Heart right ventricle (tissue), 16 donors: ENCODE results near the gene COMT. TPM values are rescaled to one million over a fixed set of nuclear protein-coding genes. Genes with fewer than 3 reads are reported as not detected.

ENCODE experiments used
- ATAC-seq, 8 donors: fragments of 200-7000 bp; cut with Tn5 transposase; one replicate each; pipeline ENCODE4 v1.9.1; 2020; ENCODE audit warnings: mild to moderate bottlenecking in 8 of 8, moderate library complexity in 8 of 8, moderate number of reproducible peaks in 1 of 8
- DNase-seq, 2 donors: peaks; one replicate each; pipeline ENCODE4 v3.0.0-alpha.2; 2020
- H3K27ac ChIP-seq, 10 donors: fragments of 200-600 bp; sonication (generic) in 2 of 10; one replicate each; pipeline versions ENCODE4 v1.5.0 to v1.8.0; 2020 to 2022; ENCODE audit warnings: mild to moderate bottlenecking in 3 of 10
- H3K27me3 ChIP-seq, 7 donors: fragments of 200-600 bp; one replicate each; pipeline ENCODE4 v1.8.0; 2021 to 2022; ENCODE audit warnings: mild to moderate bottlenecking in 2 of 7
- H3K36me3 ChIP-seq, 9 donors: fragments of 200-600 bp; sonication (generic) in 1 of 9; one replicate each; pipeline versions ENCODE4 v1.5.0 to v1.8.0; 2020 to 2022; ENCODE audit warnings: mild to moderate bottlenecking in 2 of 9
- H3K4me1 ChIP-seq, 9 donors: fragments of 200-600 bp; sonication (generic) in 1 of 9; one replicate each; pipeline versions ENCODE4 v1.5.0 to v1.8.0; 2020 to 2022; ENCODE audit warnings: mild to moderate bottlenecking in 4 of 9
- H3K4me3 ChIP-seq, 10 donors: fragments of 200-600 bp; sonication (generic) in 2 of 10; one replicate each; pipeline versions ENCODE4 v1.5.0 to v1.8.0; 2020 to 2022; ENCODE audit warnings: mild to moderate bottlenecking in 7 of 10, moderate library complexity in 2 of 10
- H3K9me3 ChIP-seq, 11 donors: fragments of 200-600 bp in 10 of 11; sonication (generic) in 2 of 11; one replicate each; pipeline versions ENCODE4 v1.5.0 to v1.8.0; 2013 to 2022; ENCODE audit warnings: mild to moderate bottlenecking in 2 of 11, control low read depth in 1 of 11, moderate library complexity in 1 of 11
- CTCF ChIP-seq, 9 donors: fragments of 200-600 bp; sonication (generic) in 2 of 9; IDR thresholded peaks; one replicate each; pipeline versions ENCODE4 v1.5.0 to v1.8.0; 2021 to 2022; ENCODE audit warnings: antibody characterized with exemption in 9 of 9, mild to moderate bottlenecking in 5 of 9, moderate library complexity in 1 of 9
- WGBS, 2 donors: extraction: QIAGEN DNeasy Blood & Tissue Kit; methylation state at CpG; one replicate each; pipeline ENCODE4 v1.1.7; 2013; ENCODE audit warnings: inconsistent platforms in 1 of 2; 5-methylcytosine and 5-hydroxymethylcytosine counted together
- intact Hi-C, 10 donors: fragments of 100-400 bp; cut with DNase I; formaldehyde crosslinking; loops; one replicate each; pipeline versions ENCODE4 v1.11.1 to v1.14.2; 2022
- long read RNA-seq, 3 donors: library from polyadenylated mRNA; unstranded; transcript quantifications; one replicate each; pipeline ENCODE4 v2.0.0, GENCODE V29; 2020 to 2021
- polyA plus RNA-seq, 2 donors: library from polyadenylated mRNA; stranded (reverse); fragments of 200-250 nt; gene quantifications; one replicate each; pipeline ENCODE4 v1.2.3, GENCODE V29; 2013
- total RNA-seq, 10 donors: library from RNA; stranded (reverse); fragmentation: NEBNext Ultra II Directional in 3 of 10; extraction: Animal tissue kit (Norgen Biotek cat#: 25700) in 3 of 10; gene quantifications; one replicate each; pipeline versions ENCODE4 v1.2.1 to v1.2.4, GENCODE V29; 2021 to 2023
- donor health status: Arrhythmogenic right ventricular cardiomyopathy.
- donor health status: ischemic (EF 13 %, LVEDD 7.1; RV severe dilation, severe dysfunction).
- donor health status: healthy with polysubstance abuse.
- donor health status: DM: no; HTN: yes; CAD: no.
- donor health status: DM: no; HTN: no; CAD: no.
- donor health status: ischemic (EF 25% LVEDD 6.9; RV normal size, moderate dysfunction).
- donor health status: ischemic (EF 25% LVEDD 5.7; RV mildly dilated, moderate dysfunction).
- donor health status: healthy.
- donor health status: DM: yes; HTN: yes; CAD: no.
- donor health status: Ischemic cardiomyopathy.
- donor health status: ischemic (EF 35%, LVEDD 5.7; RV mildly dilated, moderate dysfunction).
- donor health status: nonischemic (EF 11% LVEDD 7.7; RV severe dilation, severe dysfunction).
- donor health status: DM: yes; HTN: yes; CAD: no.
- donor health status: PGD.
- donor health status: ischemic (EF 29% LVEDD 5.4; RV normal size, mild dysfunction).
- donor health status: nonischemic (EF 23%, LVEDD 6.1; RV moderate dilation, normal function).

The COMT gene
- total RNA-seq (100 to 1,000 TPM in 5 of 10 donors, 10 to 100 TPM in 5; 72.5 to 128 (median 101) TPM), polyA plus RNA-seq (100 to 1,000 TPM in 1 of 2 donors, 10 to 100 TPM in 1; 42.9 to 273 TPM)
- long read RNA-seq, donor 1, transcript COMT-205 (6 exons, 1,339 nt): minor isoform, 5 of 120 reads
- long read RNA-seq, donor 1, transcript COMT-209 (4 exons, 1,035 nt): minor isoform, 7 of 120 reads
- long read RNA-seq, donor 1, transcript COMT-202 (6 exons, 2,437 nt): major isoform, 73 of 120 reads
- long read RNA-seq, donor 1, partial matches to known transcripts: 20 of 120 reads
- long read RNA-seq, donor 1, other reads (novel, unspliced or antisense): 11 of 120 reads
- long read RNA-seq, donor 2, transcript COMT-202 (6 exons, 2,437 nt): major isoform, 64 of 111 reads
- long read RNA-seq, donor 2, partial matches to known transcripts: 28 of 111 reads
- long read RNA-seq, donor 2, other reads (novel, unspliced or antisense): 9 of 111 reads
- long read RNA-seq, donor 3, transcript COMT-204 (6 exons, 1,548 nt): minor isoform, 15 of 123 reads
- long read RNA-seq, donor 3, transcript COMT-202 (6 exons, 2,437 nt): major isoform, 82 of 123 reads
- long read RNA-seq, donor 3, transcript COMT-209 (4 exons, 1,035 nt): minor isoform, 5 of 123 reads
- long read RNA-seq, donor 3, partial matches to known transcripts: 12 of 123 reads
- long read RNA-seq, donor 3, other reads (novel, unspliced or antisense): 7 of 123 reads

GRCh38 chr22:19941365-19942082 lies at the start of gene COMT, which contains the start of gene TXNRD2:
COMT (plus strand) TSS chr22:19941772; CDS start chr22:19962527, 20,755 bp downstream.
TXNRD2 (minus strand) TSS chr22:19941818; CDS start chr22:19941803, 15 bp downstream.
- WGBS, 2 donors: 0 to 1% methylated on average over 57 to 62 of the region's 63 CpGs
- intact Hi-C loops: no loop called here
- TF ChIP-seq CTCF (IDR thresholded peaks at IDR 0.05): peak in 1 of 9 donors; percentile 19
- Histone ChIP-seq H3K36me3 (peaks cover 0 to 11% (median 0%) of the 10 kb centered on the region in 9 donors), H3K4me1 (peaks cover 15 to 54% (median 35%) of the 10 kb centered on the region in 9 donors), H3K27me3 (no peaks in the 10 kb centered on the region), H3K27ac (peak within 1 kb of the TSS; percentile 85 to 98 (median 95)), H3K9me3 (no peaks in the 10 kb centered on the region), H3K4me3 (peak within 1 kb of the TSS; percentile 68 to 97 (median 88))
- DNase-seq (peak; percentile 65 to 80), ATAC-seq (peak; percentile 80 to 93 (median 88))

GRCh38 chr22:19892257-19892879 lies 49.2 kb upstream of the COMT start:
- Histone ChIP-seq H3K4me1 (peaks cover 0 to 34% (median 13%) of the 10 kb centered on the region in 9 donors), H3K36me3 (peaks cover 0 to 52% (median 16%) of the 10 kb centered on the region in 9 donors), H3K27me3 (no peaks in the 10 kb centered on the region), H3K9me3 (no peaks in the 10 kb centered on the region), H3K27ac (peak overlapping the region in 1 of 10 donors; percentile 77), H3K4me3 (peak overlapping the region in 1 of 10 donors; percentile 8)
- 55 to 68% methylated on average over 24 of the region's 24 CpGs for WGBS, 2 donors
- ATAC-seq (peak in 2 of 8 donors; percentile 17 to 20), DNase-seq (no peak)
- intact Hi-C loops: loop anchor here in 2 of 10 donors (5.0 to 10.0 kb wide), 2 partner anchors 48 to 50 kb away; no protein-coding TSS in a partner anchor
- TF ChIP-seq CTCF (IDR thresholded peaks at IDR 0.05): no peak

GRCh38 chr22:19892925-19893324 lies 48.6 kb upstream of the COMT start:
- 91 to 93% methylated on average over 13 of the region's 13 CpGs for WGBS, 2 donors
- intact Hi-C loops: loop anchor here in 2 of 10 donors (5.0 to 10.0 kb wide), 2 partner anchors 48 to 51 kb away; no protein-coding TSS in a partner anchor
- no peak for ATAC-seq

More at GRCh38 chr22:19892925-19893324, 48.6 kb upstream of the COMT start:
- H3K4me3 ChIP-seq: no peak overlapping the region
- DNase-seq: no peak
- H3K9me3 ChIP-seq: no peaks in the 10 kb centered on the region
- peaks cover 0 to 30% (median 13%) of the 10 kb centered on the region in 9 donors for H3K4me1 ChIP-seq
- TF ChIP-seq CTCF (IDR thresholded peaks at IDR 0.05): no peak
- no peaks in the 10 kb centered on the region for H3K27me3 ChIP-seq
- peak overlapping the region in 1 of 10 donors; percentile 77 for H3K27ac ChIP-seq
- H3K36me3 ChIP-seq: peaks cover 0 to 57% (median 16%) of the 10 kb centered on the region in 9 donors
